Measurements from ENCODE around the gene GAS7. TPM values are rescaled to one million over a fixed set of nuclear protein-coding genes. Genes with fewer than 3 reads are reported as not detected.

The GAS7 gene
- polyA plus RNA-seq, 1 experiment = 1.4 TPM

GRCh38 chr17:10029129-10029528 lies 169.3 kb downstream of the GAS7 start:
- ChIA-PET CTCF (no interaction called here), POLR2A (no interaction called here)
- no peaks in the 10 kb centered on the region for H3K36me3 ChIP-seq (ENCODE audit: control insufficient read depth, insufficient read depth, low read length)
- H3K27me3 ChIP-seq (ENCODE audit: control insufficient read depth, insufficient read depth, low read length) = no peaks in the 10 kb centered on the region
- TF ChIP-seq, protein P1, sequence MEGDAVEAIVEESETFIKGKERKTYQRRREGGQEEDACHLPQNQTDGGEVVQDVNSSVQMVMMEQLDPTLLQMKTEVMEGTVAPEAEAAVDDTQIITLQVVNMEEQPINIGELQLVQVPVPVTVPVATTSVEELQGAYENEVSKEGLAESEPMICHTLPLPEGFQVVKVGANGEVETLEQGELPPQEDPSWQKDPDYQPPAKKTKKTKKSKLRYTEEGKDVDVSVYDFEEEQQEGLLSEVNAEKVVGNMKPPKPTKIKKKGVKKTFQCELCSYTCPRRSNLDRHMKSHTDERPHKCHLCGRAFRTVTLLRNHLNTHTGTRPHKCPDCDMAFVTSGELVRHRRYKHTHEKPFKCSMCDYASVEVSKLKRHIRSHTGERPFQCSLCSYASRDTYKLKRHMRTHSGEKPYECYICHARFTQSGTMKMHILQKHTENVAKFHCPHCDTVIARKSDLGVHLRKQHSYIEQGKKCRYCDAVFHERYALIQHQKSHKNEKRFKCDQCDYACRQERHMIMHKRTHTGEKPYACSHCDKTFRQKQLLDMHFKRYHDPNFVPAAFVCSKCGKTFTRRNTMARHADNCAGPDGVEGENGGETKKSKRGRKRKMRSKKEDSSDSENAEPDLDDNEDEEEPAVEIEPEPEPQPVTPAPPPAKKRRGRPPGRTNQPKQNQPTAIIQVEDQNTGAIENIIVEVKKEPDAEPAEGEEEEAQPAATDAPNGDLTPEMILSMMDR (IDR thresholded peaks at IDR 0.05; ENCODE audit: insufficient read depth, low read depth, low read length) = no peak
- H3K4me3 ChIP-seq (ENCODE audit: low read depth, low read length) = no peak overlapping the region
- DNase-seq (ENCODE audit: low read depth) = no peak

- no peaks in the 10 kb centered on the region for H3K36me3 ChIP-seq (ENCODE audit: control insufficient read depth, insufficient read depth, low read length)
- TF ChIP-seq, protein P1 (IDR thresholded peaks at IDR 0.05; ENCODE audit: insufficient read depth, low read depth, low read length) = no peak
- H3K4me3 ChIP-seq (ENCODE audit: low read depth, low read length) = no peak overlapping the region
- no peaks in the 10 kb centered on the region for H3K27me3 ChIP-seq (ENCODE audit: control insufficient read depth, insufficient read depth, low read length)
- CTCF ChIA-PET = interaction anchor here (2.8 kb wide), 1 partner anchor 200 kb away, joined by 7 read pairs; no protein-coding TSS in a partner anchor
- POLR2A ChIA-PET = no interaction called here
- no peak for DNase-seq (ENCODE audit: low read depth)
Measured at GRCh38 chr17:10025976-10026901, 172.2 kb downstream of the GAS7 start.

- ChIA-PET CTCF (interaction anchor here (2.8 kb wide), 1 partner anchor 201 kb away, joined by 7 read pairs; no protein-coding TSS in a partner anchor), POLR2A (no interaction called here)
- TF ChIP-seq, protein P1 (IDR thresholded peaks at IDR 0.05; ENCODE audit: insufficient read depth, low read depth, low read length) = no peak
- DNase-seq (ENCODE audit: low read depth) = no peak
- Histone ChIP-seq H3K27me3 (ENCODE audit: control insufficient read depth, insufficient read depth, low read length) (no peaks in the 10 kb centered on the region), H3K4me3 (ENCODE audit: low read depth, low read length) (no peak overlapping the region), H3K36me3 (ENCODE audit: control insufficient read depth, insufficient read depth, low read length) (no peaks in the 10 kb centered on the region)
Measured at GRCh38 chr17:10025224-10025623, 173.2 kb downstream of the GAS7 start.

DNA sequence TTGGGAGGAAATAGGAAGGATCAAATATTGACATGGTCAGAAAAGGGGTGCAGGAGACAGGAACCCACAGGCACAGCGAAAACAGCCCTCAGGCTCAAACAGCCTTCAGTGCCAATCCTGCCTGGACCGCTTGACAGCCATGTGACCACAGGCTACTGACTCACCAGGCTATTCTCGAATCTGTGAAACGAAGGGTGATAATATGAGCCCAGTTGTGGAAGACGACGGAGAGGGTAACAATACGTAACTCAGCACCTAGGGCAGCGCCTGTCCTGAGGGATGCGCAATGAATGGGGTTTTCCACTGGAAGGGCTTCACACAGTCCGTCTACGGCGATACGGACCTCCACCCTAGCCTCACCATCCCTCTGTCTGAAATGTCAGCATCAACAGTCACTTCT lies 176.0 kb downstream of the GAS7 start:
- H3K36me3 ChIP-seq (ENCODE audit: control insufficient read depth, insufficient read depth, low read length) = no peaks in the 10 kb centered on the region
- no peaks in the 10 kb centered on the region for H3K27me3 ChIP-seq (ENCODE audit: control insufficient read depth, insufficient read depth, low read length)
- ChIA-PET CTCF (no interaction called here), POLR2A (no interaction called here)
- TF ChIP-seq, protein P1 (IDR thresholded peaks at IDR 0.05; ENCODE audit: insufficient read depth, low read depth, low read length) = no peak
- no peak for DNase-seq (ENCODE audit: low read depth)
- no peak overlapping the region for H3K4me3 ChIP-seq (ENCODE audit: low read depth, low read length)

DNA sequence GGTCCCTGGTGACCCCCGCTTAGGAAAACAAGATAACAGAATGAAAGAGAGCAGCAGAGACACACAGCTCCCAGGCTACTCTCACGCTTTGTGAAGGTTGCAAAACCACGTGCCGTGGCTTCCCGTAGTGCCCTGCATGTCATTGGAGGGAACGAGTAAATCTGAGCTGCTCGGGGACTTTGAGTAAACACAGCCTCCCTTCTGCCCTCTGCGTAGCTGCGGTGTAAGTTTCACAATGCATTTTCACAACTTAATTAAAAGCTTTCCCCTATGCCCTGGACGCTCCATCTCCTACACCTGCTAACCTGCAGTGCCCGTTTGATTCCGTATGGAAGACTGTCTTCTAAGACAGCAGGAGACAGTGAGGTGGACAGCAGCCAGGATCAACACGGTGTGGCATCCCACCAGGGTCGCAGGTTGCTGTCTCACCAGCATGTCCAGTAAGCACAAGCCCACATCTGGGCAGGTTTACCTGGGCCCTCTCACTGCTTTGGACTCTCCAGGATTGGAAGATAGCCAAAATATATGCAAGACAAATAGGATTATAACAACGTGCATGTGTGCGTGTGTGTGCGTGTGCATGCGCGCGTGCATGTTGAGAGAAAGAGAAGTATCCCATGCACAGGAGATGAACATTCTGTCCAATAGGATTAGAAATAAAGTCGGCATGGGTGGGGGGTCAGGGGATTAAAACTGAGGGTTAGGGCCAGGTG lies 177.0 kb downstream of the GAS7 start:
- POLR2A ChIA-PET = no interaction called here
- DNase-seq (ENCODE audit: low read depth) = no peak
- H3K27me3 ChIP-seq (ENCODE audit: control insufficient read depth, insufficient read depth, low read length) = no peaks in the 10 kb centered on the region
- H3K36me3 ChIP-seq (ENCODE audit: control insufficient read depth, insufficient read depth, low read length) = no peaks in the 10 kb centered on the region
- H3K4me3 ChIP-seq (ENCODE audit: low read depth, low read length) = no peak overlapping the region
- TF ChIP-seq, protein P1 (IDR thresholded peaks at IDR 0.05; ENCODE audit: insufficient read depth, low read depth, low read length) = no peak
- CTCF ChIA-PET = no interaction called here
